ENCODE results near the gene EID1.

Gene EID1

DNA sequence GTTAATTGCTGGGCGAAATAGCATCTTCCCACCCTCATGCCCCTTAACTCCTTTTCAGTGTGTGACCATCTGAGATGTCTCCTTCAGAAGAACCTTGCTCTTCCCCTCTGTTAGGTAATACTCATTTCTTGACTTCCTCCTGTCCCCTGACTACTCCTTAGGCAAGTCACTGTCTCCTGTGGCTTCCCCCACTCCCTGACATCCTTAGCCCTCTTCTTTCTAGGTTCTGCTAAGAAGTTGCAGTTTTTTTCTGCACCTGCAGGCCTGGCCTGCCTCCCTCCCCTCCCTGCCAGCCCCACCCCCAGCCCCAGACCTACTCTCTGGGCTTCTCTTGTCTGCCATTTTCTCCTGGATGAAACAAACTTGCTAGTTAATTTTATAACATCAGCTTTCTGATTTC lies 15.2 kb upstream of the EID1 start:
- Mint-ChIP-seq H3K9me3 (no peaks in the 10 kb centered on the region), H3K27me3 (ENCODE audit: low read depth) (no peaks in the 10 kb centered on the region), H3K36me3 (ENCODE audit: low read depth) (no peaks in the 10 kb centered on the region), H3K4me3 (no peak overlapping the region), H3K4me1 (peaks cover 33% of the 10 kb centered on the region), H3K27ac (no peak overlapping the region)
- TF ChIP-seq, protein P1, sequence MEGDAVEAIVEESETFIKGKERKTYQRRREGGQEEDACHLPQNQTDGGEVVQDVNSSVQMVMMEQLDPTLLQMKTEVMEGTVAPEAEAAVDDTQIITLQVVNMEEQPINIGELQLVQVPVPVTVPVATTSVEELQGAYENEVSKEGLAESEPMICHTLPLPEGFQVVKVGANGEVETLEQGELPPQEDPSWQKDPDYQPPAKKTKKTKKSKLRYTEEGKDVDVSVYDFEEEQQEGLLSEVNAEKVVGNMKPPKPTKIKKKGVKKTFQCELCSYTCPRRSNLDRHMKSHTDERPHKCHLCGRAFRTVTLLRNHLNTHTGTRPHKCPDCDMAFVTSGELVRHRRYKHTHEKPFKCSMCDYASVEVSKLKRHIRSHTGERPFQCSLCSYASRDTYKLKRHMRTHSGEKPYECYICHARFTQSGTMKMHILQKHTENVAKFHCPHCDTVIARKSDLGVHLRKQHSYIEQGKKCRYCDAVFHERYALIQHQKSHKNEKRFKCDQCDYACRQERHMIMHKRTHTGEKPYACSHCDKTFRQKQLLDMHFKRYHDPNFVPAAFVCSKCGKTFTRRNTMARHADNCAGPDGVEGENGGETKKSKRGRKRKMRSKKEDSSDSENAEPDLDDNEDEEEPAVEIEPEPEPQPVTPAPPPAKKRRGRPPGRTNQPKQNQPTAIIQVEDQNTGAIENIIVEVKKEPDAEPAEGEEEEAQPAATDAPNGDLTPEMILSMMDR (IDR thresholded peaks at IDR 0.05; ENCODE audit: unreplicated experiment in 3 of 3): no peak

DNA sequence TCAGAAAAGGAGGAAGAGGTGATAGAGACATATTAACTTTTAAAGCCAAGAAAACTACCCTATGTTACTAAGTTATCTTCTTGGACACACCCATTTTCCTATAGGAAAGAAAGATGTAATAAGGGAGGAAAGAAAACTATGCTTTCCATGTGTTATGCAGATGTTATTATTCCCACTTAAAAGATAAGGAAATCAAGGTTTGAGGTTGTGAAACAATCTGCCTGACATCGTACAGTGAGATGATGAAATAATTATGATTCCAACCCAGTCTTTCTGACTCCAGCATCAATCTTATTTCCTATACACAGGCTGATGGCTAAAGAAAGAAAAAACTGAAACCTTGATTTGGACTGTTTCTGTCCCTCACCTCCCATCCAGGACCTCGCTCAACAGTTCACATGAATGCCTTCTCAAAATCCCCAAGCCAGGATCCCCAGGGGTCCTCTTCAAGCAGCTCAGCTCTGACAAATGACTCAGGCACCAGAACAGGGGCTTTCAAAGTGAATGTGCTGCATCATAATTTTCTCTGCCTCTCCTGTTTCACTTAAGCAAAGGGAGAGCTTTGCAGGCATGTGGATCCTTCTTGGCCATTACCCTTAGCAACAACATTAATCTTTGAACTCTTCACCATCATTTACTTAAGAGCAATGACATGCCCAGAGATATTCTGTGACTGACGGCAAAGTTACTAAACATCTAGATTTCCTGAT lies 12.4 kb upstream of the EID1 start:
- TF ChIP-seq, protein P1 (IDR thresholded peaks at IDR 0.05; ENCODE audit: unreplicated experiment in 3 of 3): no peak
- H3K4me1 Mint-ChIP-seq: peaks cover 22% of the 10 kb centered on the region
- no peak overlapping the region for H3K4me3 Mint-ChIP-seq
- peak overlapping the region; percentile 66 to 84 (median 69) for H3K27ac Mint-ChIP-seq
- no peaks in the 10 kb centered on the region for H3K27me3 Mint-ChIP-seq (ENCODE audit: low read depth)
- no peaks in the 10 kb centered on the region for H3K36me3 Mint-ChIP-seq (ENCODE audit: low read depth)
- no peaks in the 10 kb centered on the region for H3K9me3 Mint-ChIP-seq

DNA sequence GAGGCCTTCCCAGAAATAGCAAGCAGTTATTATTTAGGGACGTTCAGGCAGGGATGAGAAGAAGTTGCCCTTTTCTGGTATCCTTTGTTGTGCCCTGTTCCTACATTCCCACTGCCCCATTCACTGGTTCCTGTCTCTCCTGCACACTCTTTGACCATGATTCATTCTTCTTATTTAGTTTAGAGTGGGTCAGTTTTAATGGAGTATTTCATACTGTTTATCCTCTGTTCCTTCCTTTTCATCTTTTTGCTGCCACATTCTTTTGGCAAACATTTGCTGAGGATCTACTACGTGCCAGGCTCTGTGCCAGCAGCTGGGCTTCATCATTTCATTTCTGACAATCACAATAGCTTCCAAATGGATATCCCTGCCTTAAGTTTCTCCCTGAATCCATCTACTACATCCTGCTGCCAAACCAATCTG lies 11.8 kb upstream of the EID1 start:
- H3K4me1 Mint-ChIP-seq: peaks cover 22% of the 10 kb centered on the region
- H3K27ac Mint-ChIP-seq: peak overlapping the region; percentile 66 to 84 (median 69)
- H3K36me3 Mint-ChIP-seq (ENCODE audit: low read depth): no peaks in the 10 kb centered on the region
- no peaks in the 10 kb centered on the region for H3K9me3 Mint-ChIP-seq
- H3K27me3 Mint-ChIP-seq (ENCODE audit: low read depth): no peaks in the 10 kb centered on the region
- H3K4me3 Mint-ChIP-seq: no peak overlapping the region
- TF ChIP-seq, protein P1 (IDR thresholded peaks at IDR 0.05; ENCODE audit: unreplicated experiment in 3 of 3): no peak

DNA sequence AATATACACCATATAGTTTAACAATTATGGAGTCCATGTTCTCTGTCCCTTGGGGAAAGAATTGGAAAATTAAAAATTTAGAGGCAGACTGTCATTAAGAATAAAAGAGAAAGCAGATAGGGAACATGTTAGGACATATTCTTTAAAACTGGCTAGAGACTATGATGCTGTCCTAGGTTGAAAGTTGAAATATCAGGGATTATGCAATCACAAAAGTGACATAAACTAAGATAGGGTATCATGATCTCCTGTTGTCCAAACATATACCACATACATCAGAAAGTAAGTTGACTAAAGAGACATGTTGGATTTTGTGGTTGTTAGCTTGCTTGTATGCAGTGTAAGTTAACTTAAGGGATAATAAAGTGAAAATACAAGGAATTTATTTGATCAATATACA lies 9.9 kb upstream of the EID1 start:
- Mint-ChIP-seq H3K27ac (peak overlapping the region in 1 of 3 experiments; percentile 51), H3K27me3 (ENCODE audit: low read depth) (no peaks in the 10 kb centered on the region), H3K4me1 (peaks cover 22% of the 10 kb centered on the region), H3K9me3 (no peaks in the 10 kb centered on the region), H3K36me3 (ENCODE audit: low read depth) (no peaks in the 10 kb centered on the region), H3K4me3 (no peak overlapping the region)
- TF ChIP-seq, protein P1 (IDR thresholded peaks at IDR 0.05; ENCODE audit: unreplicated experiment in 3 of 3): no peak

DNA sequence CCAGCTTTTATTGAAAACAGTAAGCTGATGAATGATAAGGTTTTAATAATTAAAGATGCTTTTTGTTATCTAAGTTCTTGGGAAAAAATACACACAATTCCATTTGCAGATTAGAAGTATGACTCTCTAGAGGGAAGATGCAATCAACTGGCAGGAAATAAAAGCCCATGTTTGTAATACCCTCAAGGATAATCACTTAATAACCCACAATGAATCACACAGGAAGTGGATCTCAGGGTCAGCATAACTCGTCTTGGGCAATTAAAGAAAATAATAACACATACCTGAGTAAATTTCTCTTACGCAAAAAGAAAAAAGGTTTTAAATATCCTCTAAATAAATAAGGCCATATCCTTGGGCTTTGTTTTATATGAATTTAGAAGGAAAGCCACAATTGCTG lies 9.4 kb upstream of the EID1 start:
- Mint-ChIP-seq H3K4me3 (no peak overlapping the region), H3K36me3 (ENCODE audit: low read depth) (no peaks in the 10 kb centered on the region), H3K4me1 (peaks cover 22% of the 10 kb centered on the region), H3K27me3 (ENCODE audit: low read depth) (no peaks in the 10 kb centered on the region), H3K27ac (peak overlapping the region in 1 of 3 experiments; percentile 18), H3K9me3 (no peaks in the 10 kb centered on the region)
- TF ChIP-seq, protein P1 (IDR thresholded peaks at IDR 0.05; ENCODE audit: unreplicated experiment in 3 of 3): no peak

DNA sequence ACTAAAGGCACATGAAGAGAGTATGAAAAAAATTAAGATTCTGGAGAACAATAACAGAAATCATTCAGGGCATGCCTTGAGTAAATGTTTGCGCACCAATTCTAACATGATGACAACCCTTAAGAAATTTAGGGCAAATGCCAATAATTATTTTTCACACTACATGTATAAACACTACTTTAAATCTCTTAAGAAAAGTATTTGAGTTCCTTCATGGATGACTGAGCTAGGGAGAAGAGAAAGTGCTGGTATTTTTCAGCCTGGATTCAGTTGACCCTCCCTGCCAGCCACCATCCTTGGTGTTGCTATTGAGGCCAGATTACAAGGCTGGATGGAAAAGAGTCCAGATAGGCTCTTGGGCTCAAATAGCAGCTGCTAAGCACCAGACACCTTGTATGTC lies 8.0 kb upstream of the EID1 start:
- Mint-ChIP-seq H3K9me3 (no peaks in the 10 kb centered on the region), H3K27me3 (ENCODE audit: low read depth) (peaks cover 7% of the 10 kb centered on the region), H3K4me1 (peaks cover 25% of the 10 kb centered on the region), H3K27ac (no peak overlapping the region), H3K4me3 (no peak overlapping the region), H3K36me3 (ENCODE audit: low read depth) (no peaks in the 10 kb centered on the region)
- TF ChIP-seq, protein P1 (IDR thresholded peaks at IDR 0.05; ENCODE audit: unreplicated experiment in 3 of 3): no peak

All from nephron (organoid).